Measurements from ENCODE around the gene ISG20L2. TPM values are rescaled to one million over a fixed set of nuclear protein-coding genes. Genes with fewer than 3 reads are reported as not detected.

ISG20L2 gene
- total RNA-seq, 1 donor from 2014 or later = 57.4 TPM

- no peak overlapping the region for H3K27ac Mint-ChIP-seq
- intact Hi-C loops (cut with micrococcal nuclease) = loop anchor here (1.0 to 5.0 kb wide), 4 partner anchors 19 to 166 kb away; partner anchors contain the start of gene PEAR1
- peak; percentile 40 for DNase-seq (ENCODE audit: low spot score)
- peaks cover 28% of the 10 kb centered on the region for H3K4me1 Mint-ChIP-seq (ENCODE audit: low read depth)
- H3K9me3 Mint-ChIP-seq = no peaks in the 10 kb centered on the region
- H3K27me3 Mint-ChIP-seq (ENCODE audit: low read depth) = no peaks in the 10 kb centered on the region
- peaks cover 29% of the 10 kb centered on the region for H3K36me3 Mint-ChIP-seq (ENCODE audit: low read depth)
- H3K4me3 Mint-ChIP-seq (ENCODE audit: low read depth) = no peak overlapping the region
Measured at GRCh38 chr1:156726549-156727226, 1.9 kb downstream of the ISG20L2 start.

GRCh38 chr1:156725683-156726280, 2.8 kb downstream of the ISG20L2 start:
- peaks cover 29% of the 10 kb centered on the region for H3K4me1 Mint-ChIP-seq (ENCODE audit: low read depth)
- peaks cover 34% of the 10 kb centered on the region for H3K36me3 Mint-ChIP-seq (ENCODE audit: low read depth)
- DNase-seq (ENCODE audit: low spot score) = peak; percentile 72
- intact Hi-C loops (cut with micrococcal nuclease) = loop anchor here (1.0 to 5.0 kb wide), 4 partner anchors 18 to 167 kb away; partner anchors contain the start of gene PEAR1
- no peak overlapping the region for H3K4me3 Mint-ChIP-seq (ENCODE audit: low read depth)
- H3K27me3 Mint-ChIP-seq (ENCODE audit: low read depth) = no peaks in the 10 kb centered on the region
- no peak overlapping the region for H3K27ac Mint-ChIP-seq
- H3K9me3 Mint-ChIP-seq = no peaks in the 10 kb centered on the region

GRCh38 chr1:156721535-156721934, 7.0 kb downstream of the ISG20L2 start:
- H3K4me1 Mint-ChIP-seq (ENCODE audit: low read depth) = peaks cover 16% of the 10 kb centered on the region
- peak overlapping the region; percentile 50 for H3K27ac Mint-ChIP-seq
- H3K4me3 Mint-ChIP-seq (ENCODE audit: low read depth) = no peak overlapping the region
- DNase-seq (ENCODE audit: low spot score) = no peak
- intact Hi-C loops (cut with micrococcal nuclease) = no loop called here
- H3K9me3 Mint-ChIP-seq = no peaks in the 10 kb centered on the region
- peaks cover 43% of the 10 kb centered on the region for H3K36me3 Mint-ChIP-seq (ENCODE audit: low read depth)
- H3K27me3 Mint-ChIP-seq (ENCODE audit: low read depth) = no peaks in the 10 kb centered on the region

- no peaks in the 10 kb centered on the region for H3K9me3 Mint-ChIP-seq
- no peak for DNase-seq (ENCODE audit: low spot score)
- H3K27ac Mint-ChIP-seq = peak overlapping the region; percentile 50
- no peak overlapping the region for H3K4me3 Mint-ChIP-seq (ENCODE audit: low read depth)
- H3K4me1 Mint-ChIP-seq (ENCODE audit: low read depth) = peaks cover 16% of the 10 kb centered on the region
- peaks cover 45% of the 10 kb centered on the region for H3K36me3 Mint-ChIP-seq (ENCODE audit: low read depth)
- H3K27me3 Mint-ChIP-seq (ENCODE audit: low read depth) = no peaks in the 10 kb centered on the region
- intact Hi-C loops (cut with micrococcal nuclease) = no loop called here
Measured at GRCh38 chr1:156721131-156721530, 7.4 kb downstream of the ISG20L2 start.

- Mint-ChIP-seq H3K4me3 (ENCODE audit: low read depth) (no peak overlapping the region), H3K27ac (no peak overlapping the region), H3K4me1 (ENCODE audit: low read depth) (peaks cover 4% of the 10 kb centered on the region), H3K36me3 (ENCODE audit: low read depth) (peaks cover 36% of the 10 kb centered on the region), H3K27me3 (ENCODE audit: low read depth) (no peaks in the 10 kb centered on the region), H3K9me3 (no peaks in the 10 kb centered on the region)
- no peak for DNase-seq (ENCODE audit: low spot score)
- intact Hi-C loops (cut with micrococcal nuclease) = no loop called here
Measured at GRCh38 chr1:156717351-156717750, 11.2 kb downstream of the ISG20L2 start.

- no peaks in the 10 kb centered on the region for H3K9me3 Mint-ChIP-seq
- H3K36me3 Mint-ChIP-seq (ENCODE audit: low read depth) = peaks cover 15% of the 10 kb centered on the region
- no peaks in the 10 kb centered on the region for H3K27me3 Mint-ChIP-seq (ENCODE audit: low read depth)
- DNase-seq (ENCODE audit: low spot score) = no peak
- no peak overlapping the region for H3K27ac Mint-ChIP-seq
- no peaks in the 10 kb centered on the region for H3K4me1 Mint-ChIP-seq (ENCODE audit: low read depth)
- intact Hi-C loops (cut with micrococcal nuclease) = no loop called here
- no peak overlapping the region for H3K4me3 Mint-ChIP-seq (ENCODE audit: low read depth)
Measured at GRCh38 chr1:156714830-156715229, 13.7 kb downstream of the ISG20L2 start.

- Mint-ChIP-seq H3K27me3 (ENCODE audit: low read depth) (peaks cover 10% of the 10 kb centered on the region), H3K36me3 (ENCODE audit: low read depth) (peaks cover 14% of the 10 kb centered on the region), H3K4me3 (ENCODE audit: low read depth) (no peak overlapping the region), H3K9me3 (no peaks in the 10 kb centered on the region), H3K27ac (no peak overlapping the region), H3K4me1 (ENCODE audit: low read depth) (no peaks in the 10 kb centered on the region)
- DNase-seq (ENCODE audit: low spot score) = no peak
- intact Hi-C loops (cut with micrococcal nuclease) = no loop called here
Measured at GRCh38 chr1:156712626-156713025, 15.9 kb downstream of the ISG20L2 start.

- H3K36me3 Mint-ChIP-seq (ENCODE audit: low read depth) = peaks cover 8% of the 10 kb centered on the region
- no peak for DNase-seq (ENCODE audit: low spot score)
- H3K27ac Mint-ChIP-seq = no peak overlapping the region
- H3K9me3 Mint-ChIP-seq = no peaks in the 10 kb centered on the region
- no peaks in the 10 kb centered on the region for H3K4me1 Mint-ChIP-seq (ENCODE audit: low read depth)
- no peak overlapping the region for H3K4me3 Mint-ChIP-seq (ENCODE audit: low read depth)
- intact Hi-C loops (cut with micrococcal nuclease) = no loop called here
- peaks cover 19% of the 10 kb centered on the region for H3K27me3 Mint-ChIP-seq (ENCODE audit: low read depth)
Measured at GRCh38 chr1:156711011-156711817, 17.4 kb downstream of the ISG20L2 start.

GRCh38 chr1:156709757-156710489, 18.6 kb downstream of the ISG20L2 start:
- H3K27me3 Mint-ChIP-seq (ENCODE audit: low read depth) = peaks cover 31% of the 10 kb centered on the region
- no peak overlapping the region for H3K4me3 Mint-ChIP-seq (ENCODE audit: low read depth)

GRCh38 chr1:156709031-156709430, 19.5 kb downstream of the ISG20L2 start:
- Mint-ChIP-seq H3K36me3 (ENCODE audit: low read depth) (no peaks in the 10 kb centered on the region), H3K9me3 (no peaks in the 10 kb centered on the region), H3K27ac (no peak overlapping the region), H3K4me3 (ENCODE audit: low read depth) (no peak overlapping the region), H3K27me3 (ENCODE audit: low read depth) (peaks cover 37% of the 10 kb centered on the region), H3K4me1 (ENCODE audit: low read depth) (peaks cover 13% of the 10 kb centered on the region)
- intact Hi-C loops (cut with micrococcal nuclease) = no loop called here
- no peak for DNase-seq (ENCODE audit: low spot score)

More at GRCh38 chr1:156709757-156710489, 18.6 kb downstream of the ISG20L2 start:
- intact Hi-C loops (cut with micrococcal nuclease) = no loop called here
- H3K4me1 Mint-ChIP-seq (ENCODE audit: low read depth) = peaks cover 9% of the 10 kb centered on the region
- DNase-seq (ENCODE audit: low spot score) = no peak
- H3K9me3 Mint-ChIP-seq = no peaks in the 10 kb centered on the region
- no peak overlapping the region for H3K27ac Mint-ChIP-seq
- no peaks in the 10 kb centered on the region for H3K36me3 Mint-ChIP-seq (ENCODE audit: low read depth)

GRCh38 chr1:156708218-156708661, 20.3 kb downstream of the ISG20L2 start:
- Mint-ChIP-seq H3K27me3 (ENCODE audit: low read depth) (peaks cover 45% of the 10 kb centered on the region), H3K9me3 (no peaks in the 10 kb centered on the region), H3K27ac (no peak overlapping the region), H3K36me3 (ENCODE audit: low read depth) (no peaks in the 10 kb centered on the region), H3K4me1 (ENCODE audit: low read depth) (peaks cover 13% of the 10 kb centered on the region), H3K4me3 (ENCODE audit: low read depth) (no peak overlapping the region)
- no peak for DNase-seq (ENCODE audit: low spot score)
- intact Hi-C loops (cut with micrococcal nuclease) = no loop called here

- H3K9me3 Mint-ChIP-seq = no peaks in the 10 kb centered on the region
- H3K36me3 Mint-ChIP-seq (ENCODE audit: low read depth) = no peaks in the 10 kb centered on the region
- intact Hi-C loops (cut with micrococcal nuclease) = loop anchor here (1.0 to 2.0 kb wide), 2 partner anchors 19 to 81 kb away; no protein-coding TSS in a partner anchor
- no peak overlapping the region for H3K4me3 Mint-ChIP-seq (ENCODE audit: low read depth)
- DNase-seq (ENCODE audit: low spot score) = no peak
- H3K27ac Mint-ChIP-seq = no peak overlapping the region
- H3K4me1 Mint-ChIP-seq (ENCODE audit: low read depth) = peaks cover 13% of the 10 kb centered on the region
- H3K27me3 Mint-ChIP-seq (ENCODE audit: low read depth) = peaks cover 49% of the 10 kb centered on the region
Measured at GRCh38 chr1:156707417-156708217, 20.9 kb downstream of the ISG20L2 start.
